Ecto neural progenitor cell (in vitro differentiated cells): ENCODE data around the gene MTA2.
A peak's percentile ranks its signal among the peaks of the same experiment; 100 is the strongest.

Experiments used
- DNase-seq: peaks from one replicate; pipeline ENCODE4 v3.0.0-alpha.2; 2018; ENCODE audit warnings: low spot score

The MTA2 gene

DNA sequence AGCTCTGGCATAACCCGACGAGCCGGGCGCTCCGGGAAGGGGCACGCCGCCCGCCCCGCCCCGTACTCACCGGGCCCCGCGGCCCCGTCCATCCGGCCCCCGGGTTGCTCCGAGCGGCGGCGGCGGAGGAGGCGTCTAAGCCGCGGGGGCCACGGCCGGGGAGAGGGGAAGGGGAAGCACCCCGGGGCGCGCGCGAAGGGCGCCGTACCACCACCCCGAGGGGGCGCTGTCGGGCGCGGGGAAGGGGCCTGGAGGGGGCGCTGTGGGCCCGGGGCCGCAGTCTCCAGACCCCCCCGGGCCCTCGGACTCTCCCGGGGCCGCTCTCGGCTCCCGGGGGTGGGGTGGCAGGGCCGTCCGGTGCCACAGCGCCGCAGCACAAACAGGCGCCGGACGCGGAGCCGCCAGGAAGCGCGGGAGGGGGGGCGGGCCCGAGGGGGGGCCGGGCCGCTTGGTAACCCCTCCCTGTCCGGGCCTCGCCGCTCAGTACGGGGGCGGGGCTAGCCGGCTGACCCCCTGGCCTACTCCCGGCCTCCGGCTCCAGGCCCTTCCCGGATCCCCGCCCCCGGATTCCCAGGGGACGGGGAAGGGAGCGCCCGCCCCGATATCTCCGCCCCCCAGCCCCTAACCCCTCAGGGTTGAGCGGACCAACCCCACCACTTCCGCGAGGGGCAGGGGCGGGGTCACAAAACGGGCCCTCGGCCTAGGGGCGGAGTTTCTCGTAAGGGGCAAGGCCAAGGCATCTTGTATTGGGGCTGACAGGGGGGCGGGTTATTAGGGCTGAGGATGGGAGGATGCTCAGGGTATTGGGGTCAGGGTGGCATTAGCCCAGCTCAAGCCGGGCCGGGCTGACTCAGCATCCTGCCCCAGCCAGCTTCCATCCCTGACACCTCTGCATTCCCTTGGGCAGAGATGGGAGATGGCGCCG lies 11.0 kb upstream of the MTA2 start, which contains the start of the genes EML3 and ROM1:
Gene EML3 (minus strand): TSS at position 410 of the 925 bp plus-strand sequence. CDS start 318 bp downstream, at position 92.
Gene ROM1 (plus strand): TSS at position 892 of the 925 bp plus-strand sequence. CDS start 25 bp downstream, at position 917.
- peak; percentile 95 for DNase-seq

DNA sequence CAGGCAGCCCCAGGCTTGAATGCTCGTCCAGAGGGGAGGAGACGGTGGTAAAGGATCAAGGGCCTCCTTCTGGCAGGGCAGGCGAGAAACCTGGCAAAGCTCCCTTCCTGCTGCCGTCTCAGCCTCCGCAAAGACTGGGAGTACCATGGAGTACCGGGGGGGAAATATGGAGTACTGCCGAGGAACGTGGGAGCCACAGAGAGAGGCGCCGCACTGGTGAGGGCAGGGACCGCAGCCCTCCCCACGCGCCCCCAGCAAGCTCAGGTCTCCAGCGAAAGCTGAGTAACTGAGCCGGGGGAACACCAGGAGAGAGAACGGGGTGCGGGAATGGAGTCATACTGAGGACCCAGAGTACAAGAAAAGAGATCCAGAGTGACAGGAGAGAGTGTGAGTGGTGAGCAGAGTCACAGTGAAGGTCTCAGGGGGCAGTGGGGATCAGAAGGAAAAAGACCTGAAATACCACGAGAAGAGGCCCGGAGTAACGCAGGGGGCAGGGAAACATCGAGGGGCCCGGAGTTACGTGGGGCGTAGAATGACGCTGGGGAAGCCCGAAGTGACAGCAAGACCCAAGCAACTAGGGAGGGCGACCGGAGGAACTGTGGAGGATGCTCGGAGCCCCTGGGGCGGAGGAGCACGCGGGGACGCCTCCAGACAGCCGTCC lies 10.2 kb upstream of the MTA2 start:
- peak; percentile 65 for DNase-seq

DNA sequence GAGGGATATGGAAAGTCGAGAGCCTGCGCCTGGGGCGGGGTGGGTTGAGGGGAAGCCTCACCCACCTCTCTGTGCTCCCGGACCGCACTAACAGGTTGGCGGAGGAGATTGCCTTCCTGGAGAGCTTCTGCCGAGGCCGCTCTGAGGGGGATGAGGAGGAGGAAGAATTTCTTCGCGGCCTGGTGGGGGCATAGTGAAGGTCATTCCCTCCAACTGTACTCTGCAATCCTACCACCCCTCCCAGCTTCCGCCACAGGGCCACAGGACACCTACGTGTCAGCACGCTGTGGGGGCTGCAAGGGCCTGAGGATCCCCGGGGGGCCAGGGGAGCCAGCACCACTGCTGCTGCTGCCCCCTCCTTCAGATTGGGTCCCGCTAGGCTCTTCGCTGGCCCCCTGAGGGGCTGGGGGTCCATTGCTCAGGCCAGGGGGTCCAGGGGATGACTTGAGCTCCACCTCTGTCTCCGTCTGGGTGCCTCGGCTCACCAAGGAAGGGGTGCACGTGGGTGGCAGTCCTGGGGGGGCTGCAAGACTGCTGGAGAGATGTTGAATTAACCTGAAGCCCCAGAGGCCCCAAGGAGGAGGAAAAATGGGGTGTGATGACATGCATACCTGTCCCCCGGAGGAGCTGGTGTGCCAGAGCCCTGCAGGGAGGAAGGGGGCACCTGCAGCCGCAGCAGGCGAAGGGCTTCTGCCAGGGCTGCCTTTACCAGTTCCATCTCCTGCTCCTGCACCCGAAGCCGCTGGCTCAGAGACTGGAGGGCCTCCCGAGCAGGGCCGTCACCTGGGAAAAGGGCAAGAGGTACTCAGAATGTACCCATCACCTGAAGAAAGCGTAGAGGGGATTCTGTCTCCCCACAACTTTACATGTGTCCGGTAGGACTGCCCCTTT lies 9.4 kb upstream of the MTA2 start:
- no peak for DNase-seq

DNA sequence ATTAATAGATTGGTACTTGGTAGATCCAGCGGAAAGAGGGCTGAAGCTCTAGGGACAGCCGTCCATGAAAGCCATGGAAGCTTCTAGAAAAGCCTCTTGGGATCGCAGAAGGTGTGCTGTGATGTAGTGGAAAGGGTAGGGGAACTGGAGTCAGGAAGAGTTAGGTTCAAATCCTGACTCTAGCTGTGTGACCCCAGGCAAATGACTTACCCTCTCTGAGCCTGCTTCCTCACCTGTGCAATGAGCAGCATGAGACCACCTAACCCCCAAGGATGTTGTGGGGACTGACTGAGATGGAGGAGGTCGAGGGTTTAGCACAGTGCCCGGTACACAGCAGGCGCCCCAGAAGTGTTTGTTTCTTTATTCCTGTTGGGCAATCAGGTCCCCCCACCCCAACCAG lies 8.7 kb upstream of the MTA2 start:
- no peak for DNase-seq

DNA sequence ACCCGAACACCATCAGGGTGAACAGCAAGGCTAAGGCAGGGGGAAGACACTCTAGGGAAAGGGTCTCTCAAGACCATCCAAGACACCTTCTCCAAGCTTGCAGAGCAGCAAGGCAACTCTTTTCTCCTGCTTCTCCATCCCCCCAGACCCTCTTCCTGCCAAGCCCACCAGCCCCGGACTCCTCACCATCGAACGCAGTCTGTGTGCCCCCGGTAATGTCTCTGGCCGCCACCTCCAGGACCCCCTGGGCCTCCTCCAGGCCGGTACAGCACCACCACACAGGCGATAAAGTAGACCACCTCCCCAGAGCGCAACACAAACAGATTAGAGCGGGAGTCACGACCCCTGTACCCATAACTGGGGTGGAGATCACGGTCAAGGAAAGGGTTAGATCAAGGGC lies 7.1 kb upstream of the MTA2 start:
- DNase-seq, result no peak

DNA sequence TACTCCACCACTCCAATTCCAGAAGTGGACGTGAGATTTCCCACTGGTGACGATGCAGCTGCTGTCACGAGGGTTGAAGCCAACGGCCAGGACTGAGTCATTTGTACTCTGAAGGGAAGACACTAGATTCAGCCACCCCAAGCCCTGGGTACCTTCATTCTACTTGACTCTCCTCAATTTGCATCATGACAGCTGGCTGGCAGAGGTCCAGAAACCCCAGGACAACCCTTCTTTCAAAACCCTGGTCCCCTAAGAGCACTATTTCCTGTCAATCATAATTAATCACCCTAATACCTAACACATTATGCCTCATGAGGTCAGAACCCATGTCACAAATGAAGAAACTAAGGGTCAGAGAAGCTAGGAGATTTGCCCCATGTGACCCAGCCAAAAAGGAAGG lies 6.0 kb upstream of the MTA2 start:
- no peak for DNase-seq

DNA sequence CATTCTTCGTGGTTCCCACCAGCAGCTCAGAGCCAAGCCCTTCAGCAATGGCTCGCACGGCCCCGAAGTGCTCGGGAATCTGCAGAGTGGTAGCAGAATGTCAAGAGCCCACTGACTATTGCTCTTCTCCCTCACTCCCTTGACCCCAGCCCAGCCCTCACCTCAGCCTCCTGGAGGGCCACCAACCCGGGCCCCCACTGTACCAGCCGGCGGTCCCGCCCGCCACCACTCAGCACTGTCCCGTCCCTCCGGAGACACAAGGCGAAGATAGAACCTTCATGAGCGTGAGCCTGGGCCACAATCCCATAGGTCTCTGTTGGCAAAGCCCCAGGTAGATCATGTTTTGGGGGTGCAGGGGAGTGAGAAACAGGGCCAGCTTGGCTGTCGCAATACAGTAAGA lies 4.2 kb upstream of the MTA2 start:
- DNase-seq, result no peak

DNA sequence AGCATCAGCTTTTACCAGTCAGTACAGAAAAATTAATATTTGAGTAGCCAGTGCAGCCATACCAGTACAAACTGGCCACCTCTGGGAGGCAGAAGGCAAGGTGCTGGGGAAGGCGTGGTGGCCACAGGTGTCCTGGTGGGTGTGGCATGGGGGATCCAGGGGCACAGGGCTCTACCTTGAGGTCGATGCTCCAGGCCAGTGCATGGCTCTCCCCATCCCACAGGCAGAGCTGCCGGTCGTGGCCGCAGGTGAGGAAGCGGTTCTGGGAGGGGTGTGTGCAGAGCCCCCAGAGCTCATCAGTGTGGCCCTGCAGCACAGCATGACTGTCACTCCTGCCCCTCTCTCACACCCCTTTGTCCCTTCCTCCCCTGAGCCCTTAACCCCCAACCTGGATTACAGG lies 3.8 kb upstream of the MTA2 start:
- no peak for DNase-seq

DNA sequence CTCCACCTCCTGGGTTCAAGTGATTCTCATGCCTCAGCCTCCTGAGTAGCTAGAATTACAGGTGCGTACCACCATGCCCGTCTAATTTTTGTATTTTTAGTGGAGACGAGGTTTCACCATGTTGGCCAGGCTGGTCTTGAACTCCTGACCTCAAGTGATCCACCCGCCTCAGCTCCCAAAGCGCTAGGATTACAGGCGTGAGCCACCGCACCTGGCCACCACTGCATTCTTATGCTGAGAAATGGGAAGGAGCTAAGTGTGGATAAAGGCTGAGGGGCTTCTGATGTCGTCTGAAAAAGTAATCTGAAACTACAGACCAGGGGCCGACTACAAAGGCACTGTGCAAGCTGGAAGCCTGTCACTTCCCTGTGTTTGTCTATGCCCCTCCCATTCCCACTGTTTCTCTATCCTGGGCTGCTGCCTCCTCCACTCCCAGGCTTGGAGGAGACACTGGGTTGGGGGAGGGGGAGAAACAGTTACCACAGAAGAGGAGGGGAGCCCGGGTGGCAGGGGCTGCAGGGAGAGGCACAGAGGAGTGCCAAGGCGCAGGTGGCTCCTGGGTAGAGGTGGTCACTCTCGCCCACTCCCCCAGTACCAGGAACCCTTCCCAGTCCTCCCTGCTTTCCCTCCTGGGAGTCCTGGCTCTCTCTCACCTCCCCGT lies 2.9 kb upstream of the MTA2 start:
- DNase-seq, result peak; percentile 63

DNA sequence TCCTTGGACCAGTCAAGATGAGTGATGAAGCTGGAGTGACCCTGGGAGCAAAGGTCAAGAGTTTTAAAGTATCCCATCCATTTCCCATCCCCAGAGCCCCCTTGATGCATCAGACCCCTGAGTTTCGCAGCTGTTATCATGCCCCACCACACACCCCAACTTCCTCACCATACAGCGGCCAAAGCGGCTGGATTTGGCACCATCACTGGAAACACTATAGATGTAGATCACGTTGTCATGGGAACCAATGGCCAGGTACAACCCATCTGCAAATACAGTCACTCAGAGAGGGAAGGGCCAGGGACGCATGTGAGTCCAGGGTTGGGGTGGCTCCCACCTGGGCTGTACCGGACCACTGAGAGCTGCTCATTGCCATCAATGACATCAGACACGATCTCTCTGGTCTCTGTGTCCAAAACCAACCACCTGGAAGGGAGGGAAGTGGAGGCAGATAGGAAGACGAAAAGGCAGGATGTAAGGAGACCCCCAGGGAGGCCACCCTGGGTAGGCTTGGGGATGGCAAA lies 2.2 kb upstream of the MTA2 start:
- no peak for DNase-seq

DNA sequence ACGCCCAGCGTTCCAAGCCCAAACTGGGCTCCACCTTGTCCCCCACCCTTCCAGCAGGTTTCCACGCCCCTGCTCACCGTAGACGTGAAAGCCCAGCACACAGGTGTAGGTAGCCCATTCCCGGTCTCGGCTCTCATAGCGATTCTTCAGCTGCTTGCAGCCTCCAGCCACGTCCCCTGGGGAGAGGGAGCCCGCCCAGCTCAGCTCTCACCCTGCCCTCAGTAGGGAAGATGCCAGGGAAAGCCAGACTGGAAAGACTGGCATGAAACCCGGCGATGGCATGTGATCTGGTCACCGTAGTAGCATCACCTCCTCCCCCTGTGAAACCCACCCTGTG lies 1.4 kb upstream of the MTA2 start:
- no peak for DNase-seq

DNA sequence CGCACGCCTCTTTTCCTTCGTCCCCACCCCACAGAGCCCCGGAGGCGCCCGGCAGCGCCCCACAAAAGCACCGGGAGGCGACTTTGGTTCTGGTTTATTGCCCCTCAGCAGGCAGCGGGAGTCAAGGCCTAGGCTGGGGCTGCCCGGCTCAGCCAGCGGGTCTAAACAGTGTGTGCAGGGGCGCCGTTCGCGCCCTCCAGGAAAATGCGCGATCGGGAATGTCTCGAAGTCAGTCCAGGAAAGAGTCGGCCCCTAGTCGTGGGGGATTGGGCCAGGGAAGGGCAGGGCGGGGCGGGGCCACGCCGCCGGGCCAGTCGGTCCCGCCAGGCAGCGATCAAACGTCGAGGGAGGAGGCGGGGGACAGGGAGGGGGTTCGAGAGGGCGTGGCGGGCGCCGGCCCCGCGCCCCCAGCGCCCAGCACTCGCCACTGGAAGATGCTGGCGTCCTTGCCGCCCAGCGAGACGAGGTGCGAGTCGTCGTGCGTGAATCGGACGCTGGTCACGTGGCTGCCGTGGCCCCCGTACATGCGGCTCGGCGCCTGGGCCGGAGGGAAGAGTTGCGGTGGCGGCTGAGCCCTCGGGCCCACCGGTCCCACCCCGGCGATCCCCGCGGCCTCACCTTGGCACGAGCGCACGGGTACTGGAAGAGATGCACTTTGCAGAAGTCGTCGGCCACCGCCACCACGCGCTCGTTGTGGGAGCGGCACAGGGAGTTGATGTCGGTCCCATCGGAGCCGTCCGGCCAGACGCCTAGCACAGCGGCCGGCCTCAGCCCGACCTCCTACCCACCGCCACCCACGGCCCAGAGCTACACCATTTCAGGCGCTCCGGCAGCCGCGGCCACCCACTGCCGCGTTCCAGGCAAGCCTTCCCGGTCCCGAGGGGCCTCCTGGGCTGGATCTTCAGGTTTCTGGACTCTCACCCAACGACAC lies 741 bp upstream of the MTA2 start:
- peak; percentile 80 for DNase-seq

DNA sequence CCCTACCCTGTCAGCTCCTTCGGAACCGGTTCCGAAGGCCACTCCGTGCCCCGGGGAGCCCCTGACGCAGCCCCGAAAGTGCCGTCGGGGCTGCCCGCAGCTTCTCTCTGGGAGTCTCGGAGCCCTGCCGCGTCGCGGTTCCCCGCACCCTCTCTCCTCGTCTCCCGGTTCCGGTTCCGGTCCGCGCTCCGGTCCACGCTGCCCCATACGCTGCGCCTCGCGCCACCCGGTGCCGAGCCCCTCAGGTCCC lies 618 bp downstream of the MTA2 start:
- no peak for DNase-seq

DNA sequence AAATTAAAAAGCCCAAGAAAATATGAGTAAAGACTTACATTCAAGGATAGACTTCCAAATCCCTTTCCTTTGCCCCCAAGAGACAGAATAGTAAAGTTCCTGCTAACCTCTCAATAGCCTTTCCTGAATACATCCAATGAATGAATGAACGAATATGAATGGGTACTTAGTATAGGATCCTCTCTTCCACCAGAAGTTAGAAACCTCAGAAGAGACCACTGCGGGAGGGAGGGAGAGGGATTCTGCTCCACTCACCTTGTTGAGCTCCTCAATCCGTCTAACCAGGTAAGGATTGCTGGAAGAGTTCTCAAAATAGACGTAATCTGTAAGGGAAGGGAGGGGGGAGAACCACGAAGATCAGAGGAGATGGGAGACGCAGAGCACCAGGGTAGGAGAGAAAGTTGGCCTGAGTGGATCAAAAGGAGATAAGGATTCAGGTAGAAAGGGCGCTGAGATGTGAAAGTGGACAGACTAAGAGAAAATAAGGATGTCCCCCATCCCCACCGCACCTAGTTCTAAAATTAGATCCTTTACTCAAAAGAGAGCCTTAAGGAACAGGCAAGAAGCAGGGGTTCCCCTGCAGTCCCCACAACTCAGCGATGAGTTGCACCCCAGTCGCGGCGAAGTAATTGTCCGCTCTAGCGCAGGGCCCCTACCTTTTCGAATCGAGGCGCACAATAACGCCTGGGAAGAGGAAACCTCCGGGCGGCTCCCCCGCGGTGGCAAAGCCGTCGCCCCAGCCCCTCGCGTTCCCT lies 1.1 kb downstream of the MTA2 start:
- no peak for DNase-seq

DNA sequence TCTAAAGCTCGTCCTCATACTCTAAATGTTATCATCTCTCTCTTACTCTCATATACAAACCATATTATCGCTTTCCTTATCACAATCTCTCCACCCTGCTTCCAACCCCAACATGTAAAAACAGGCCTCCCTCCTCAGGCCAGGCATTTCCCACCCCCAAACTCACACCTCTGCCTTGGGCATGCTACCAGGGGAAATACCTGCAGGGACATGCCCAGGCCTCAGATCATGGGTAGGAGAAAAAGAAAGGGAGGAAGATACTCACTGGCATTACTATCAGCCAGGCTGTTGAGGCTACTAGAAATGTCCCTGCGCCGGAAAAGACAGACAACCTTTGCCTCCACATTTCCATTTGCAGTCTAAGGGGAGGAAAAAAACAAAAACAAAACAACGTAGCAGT lies 1.8 kb downstream of the MTA2 start:
- no peak for DNase-seq

DNA sequence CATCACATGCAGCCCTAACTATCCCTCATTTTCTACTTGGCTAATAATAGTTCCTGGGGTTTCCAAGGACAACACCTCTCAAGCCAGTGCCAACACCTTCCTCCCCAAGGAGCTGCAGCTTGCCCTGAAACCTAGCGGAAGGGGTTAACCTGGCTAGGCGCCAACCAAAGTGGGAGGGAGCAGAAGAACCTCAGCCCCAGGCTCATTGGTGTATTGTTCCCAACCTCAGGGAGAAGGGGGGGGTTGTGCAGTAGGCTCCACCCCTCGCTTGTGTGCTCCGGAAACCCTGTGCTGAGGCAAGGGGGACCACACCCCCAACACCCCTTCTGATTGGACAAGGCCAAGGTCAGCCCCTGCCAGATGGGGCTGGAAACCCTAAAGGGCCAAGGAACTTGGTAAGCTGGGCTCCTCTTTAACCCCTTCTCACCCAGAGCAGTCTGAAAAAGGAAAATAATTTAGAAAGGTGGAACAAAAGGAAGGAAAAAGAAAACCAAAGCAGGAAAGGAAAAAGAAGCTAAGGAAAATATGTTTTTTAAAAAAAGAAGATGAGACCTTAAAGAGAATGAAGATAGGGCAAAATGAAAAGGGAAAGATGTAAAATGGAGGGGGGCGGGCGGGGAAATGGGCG lies 2.5 kb downstream of the MTA2 start:
- peak; percentile 85 for DNase-seq

DNA sequence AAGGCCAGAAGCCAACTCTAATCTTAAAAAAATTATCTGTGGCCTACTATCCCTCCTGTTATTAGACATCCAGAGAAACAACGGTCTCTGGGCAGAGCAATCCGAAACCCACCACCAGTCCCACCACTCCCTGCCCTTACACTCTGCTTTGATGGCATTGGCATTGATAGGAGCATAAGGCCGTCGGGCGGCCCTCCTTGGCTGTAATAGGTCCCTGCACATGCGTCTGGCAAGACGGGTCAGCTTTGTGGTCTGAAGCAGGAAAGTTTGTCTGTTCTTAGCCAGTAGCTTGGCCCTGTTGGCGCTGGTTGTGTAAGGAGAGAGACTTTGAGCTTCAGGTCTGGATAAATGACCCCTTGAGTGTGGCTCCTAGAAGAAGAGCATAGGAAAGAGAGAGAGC lies 6.5 kb downstream of the MTA2 start:
- no peak for DNase-seq

DNA sequence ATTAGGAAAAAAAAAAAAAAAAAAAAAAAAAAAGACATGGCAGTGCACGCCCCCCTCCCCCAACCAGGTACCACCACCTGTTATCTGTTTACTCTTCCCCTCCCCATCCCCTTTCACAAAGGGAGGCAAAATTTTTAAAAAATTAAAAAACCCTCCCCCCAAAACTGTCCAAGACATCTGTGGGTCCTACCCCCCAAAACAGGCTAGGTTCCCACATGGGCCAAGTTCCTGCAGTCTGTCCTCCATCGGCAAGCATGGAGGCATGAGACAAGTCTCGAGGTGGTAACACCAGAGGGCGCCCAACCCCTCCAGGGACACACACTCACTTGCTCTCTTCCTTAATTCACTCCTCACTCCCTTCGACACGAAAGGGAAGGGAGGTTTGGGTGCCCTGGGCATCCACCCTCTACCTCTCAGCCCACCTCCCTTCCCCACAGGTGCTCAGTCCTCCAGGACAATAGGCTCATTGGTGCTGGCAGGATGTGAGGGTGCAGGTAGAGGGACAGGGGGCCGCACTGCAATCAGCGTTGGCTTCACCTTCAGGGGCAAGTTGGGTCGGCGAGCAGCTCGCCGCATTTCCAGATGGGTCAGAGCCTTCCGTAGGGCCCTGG lies 8.1 kb downstream of the MTA2 start:
- peak; percentile 78 for DNase-seq

DNA sequence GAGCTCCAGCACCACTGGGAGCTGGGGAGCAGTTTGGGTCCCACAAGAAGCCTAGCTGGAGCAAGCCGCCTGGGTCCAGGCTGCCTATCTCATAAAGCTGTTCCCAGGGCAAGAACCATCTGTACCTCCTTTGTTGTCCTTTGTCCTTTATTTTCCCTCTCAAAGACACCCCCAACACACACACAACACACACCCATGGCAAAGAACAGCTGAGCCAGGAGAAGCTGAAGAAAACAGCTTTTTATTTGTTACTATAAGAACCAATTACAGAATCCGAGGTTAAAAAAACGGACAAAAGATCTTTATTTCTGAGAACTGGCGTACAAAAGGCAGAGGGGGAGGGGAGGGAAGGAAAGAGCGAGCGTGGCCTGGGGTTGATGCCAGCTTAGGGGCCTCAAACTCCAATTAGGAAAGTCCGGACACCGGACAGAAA lies 8.7 kb downstream of the MTA2 start:
- DNase-seq, result no peak
